ENCODE measurements around the gene RNF126.
"Not testable (repeated sequence)": the region's sequence is repeated elsewhere in the genome, so short reads cannot be mapped to it uniquely, and the experiment has no call there.

Gene RNF126

DNA sequence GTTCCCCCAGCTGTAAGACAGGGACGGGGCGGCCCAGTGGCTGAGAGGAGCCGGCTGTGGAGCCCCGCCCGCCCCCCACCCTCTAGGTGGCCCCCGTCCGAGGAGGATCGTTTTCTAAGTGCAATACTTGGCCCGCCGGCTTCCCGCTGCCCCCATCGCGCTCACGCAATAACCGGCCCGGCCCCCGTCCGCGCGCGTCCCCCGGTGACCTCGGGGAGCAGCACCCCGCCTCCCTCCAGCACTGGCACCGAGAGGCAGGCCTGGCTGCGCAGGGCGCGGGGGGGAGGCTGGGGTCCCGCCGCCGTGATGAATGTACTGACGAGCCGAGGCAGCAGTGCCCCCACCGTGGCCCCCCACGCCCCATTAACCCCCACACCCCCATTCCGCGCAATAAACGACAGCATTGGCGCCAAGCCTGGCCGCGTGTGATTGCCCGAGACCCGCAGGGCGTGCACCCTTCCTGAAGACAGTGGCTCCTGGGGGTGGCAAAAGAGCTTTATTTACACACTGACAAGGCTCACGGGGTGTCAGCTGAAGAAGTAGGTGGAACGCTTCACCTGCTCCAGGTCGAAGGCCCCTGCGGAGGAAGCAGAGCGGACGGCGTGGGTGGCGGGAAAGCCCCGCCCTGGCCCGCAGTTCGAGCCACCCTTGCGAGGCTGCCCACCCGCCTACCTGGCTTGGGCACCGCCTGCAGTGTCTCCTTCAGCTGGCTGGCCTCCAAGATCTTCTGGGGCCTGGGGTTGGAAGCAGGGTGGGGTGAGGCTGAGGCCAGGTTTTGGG is 46.1 kb downstream of the RNF126 start:
- TF ChIP-seq POLR2A (IDR thresholded peaks at IDR 0.05; ENCODE audit: low read depth, low read length) = no peak
- FAIRE-seq (no peak), DNase-seq (ENCODE audit: insufficient read length, low spot score) (no peak)

DNA sequence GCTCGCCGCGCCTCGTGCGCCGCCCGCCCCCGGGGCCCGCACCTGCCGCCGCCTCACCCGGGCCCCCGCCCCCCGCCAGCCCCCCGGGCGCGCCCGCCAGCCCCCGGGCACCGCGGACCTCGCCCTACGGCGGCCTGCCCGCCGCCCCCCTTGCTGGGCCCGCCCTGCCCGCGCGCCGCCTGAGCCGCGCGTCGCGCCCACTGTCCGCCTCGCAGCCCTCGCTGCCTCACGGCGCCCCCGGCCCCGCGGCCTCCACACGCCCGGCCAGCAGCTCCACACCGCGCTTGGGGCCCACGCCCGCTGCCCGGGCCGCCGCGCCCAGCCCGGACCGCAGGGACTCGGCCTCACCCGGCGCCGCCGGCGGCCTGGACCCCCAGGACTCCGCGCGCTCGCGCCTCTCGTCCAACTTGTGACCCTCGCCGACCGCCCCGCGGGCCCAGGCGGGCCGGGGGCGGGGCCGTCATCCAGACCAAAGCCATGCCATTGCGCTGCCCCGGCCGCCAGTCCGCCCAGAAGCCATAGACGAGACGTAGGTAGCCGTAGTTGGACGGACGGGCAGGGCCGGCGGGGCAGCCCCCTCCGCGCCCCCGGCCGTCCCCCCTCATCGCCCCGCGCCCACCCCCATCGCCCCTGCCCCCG is 46.8 kb downstream of the RNF126 start:
- DNase-seq (ENCODE audit: insufficient read length, low spot score) = no peak
- FAIRE-seq = no peak
- no peak for TF ChIP-seq POLR2A (IDR thresholded peaks at IDR 0.05; ENCODE audit: low read depth, low read length)

DNA sequence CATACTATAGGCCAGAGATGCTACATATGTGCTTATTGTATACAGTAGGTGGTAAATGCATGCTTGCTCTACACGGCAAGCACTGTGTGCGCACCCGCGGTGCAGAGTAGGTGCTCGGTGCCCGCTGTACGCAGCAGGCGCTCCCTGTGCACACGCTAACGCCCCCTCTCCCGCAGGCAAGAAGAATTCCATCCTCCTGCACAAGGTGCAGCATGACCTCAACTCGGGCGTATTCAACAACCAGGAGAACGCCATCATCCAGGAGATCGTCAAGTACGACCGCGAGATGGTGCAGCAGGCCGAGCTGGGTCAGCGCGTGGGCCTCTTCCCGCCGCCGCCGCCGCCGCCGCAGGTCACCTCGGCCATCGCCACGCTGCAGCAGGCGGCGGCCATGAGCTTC is 47.4 kb downstream of the RNF126 start:
- no peak for DNase-seq (ENCODE audit: insufficient read length, low spot score)
- FAIRE-seq = no peak
- no peak for TF ChIP-seq POLR2A (IDR thresholded peaks at IDR 0.05; ENCODE audit: low read depth, low read length)

DNA sequence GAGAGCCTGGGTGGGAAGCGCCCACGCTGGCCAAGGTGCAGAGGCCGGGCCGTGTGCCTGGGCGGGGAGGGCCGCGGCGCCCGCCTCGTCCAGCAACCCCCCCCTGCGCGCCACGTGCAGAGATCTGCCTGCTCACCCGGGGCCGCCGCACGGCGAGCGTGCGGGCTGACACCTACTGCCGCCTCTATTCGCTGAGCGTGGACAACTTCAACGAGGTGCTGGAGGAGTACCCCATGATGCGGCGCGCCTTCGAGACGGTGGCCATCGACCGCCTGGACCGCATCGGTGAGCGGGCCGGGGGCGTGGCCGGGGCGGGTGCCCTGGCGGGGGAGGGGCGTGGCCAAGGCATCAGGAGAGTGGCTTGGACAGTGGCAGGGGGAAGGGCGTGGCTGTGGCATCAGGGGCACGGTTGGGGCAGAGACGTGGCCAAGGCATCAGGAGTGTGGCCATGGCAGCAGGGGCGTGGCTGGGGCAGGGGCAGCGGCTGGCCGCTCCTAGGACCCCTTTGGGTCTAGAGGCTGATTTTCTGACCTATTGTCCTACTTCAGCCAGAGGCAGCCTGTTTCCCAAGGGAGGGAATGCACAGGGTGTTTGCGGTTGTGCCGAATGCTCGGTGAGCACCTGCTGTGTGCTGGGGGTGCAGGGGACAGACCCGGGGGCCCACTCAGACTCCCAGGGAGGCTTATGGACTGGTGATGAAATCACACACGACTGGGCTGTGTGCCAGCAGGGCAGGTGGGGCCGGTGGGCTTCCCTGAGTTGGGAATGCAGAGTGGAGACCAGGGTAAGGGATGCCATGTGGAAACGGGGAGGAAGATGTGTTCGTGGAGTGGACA is 49.1 kb downstream of the RNF126 start:
- no peak for FAIRE-seq
- TF ChIP-seq POLR2A (IDR thresholded peaks at IDR 0.05; ENCODE audit: low read depth, low read length) = no peak

DNA sequence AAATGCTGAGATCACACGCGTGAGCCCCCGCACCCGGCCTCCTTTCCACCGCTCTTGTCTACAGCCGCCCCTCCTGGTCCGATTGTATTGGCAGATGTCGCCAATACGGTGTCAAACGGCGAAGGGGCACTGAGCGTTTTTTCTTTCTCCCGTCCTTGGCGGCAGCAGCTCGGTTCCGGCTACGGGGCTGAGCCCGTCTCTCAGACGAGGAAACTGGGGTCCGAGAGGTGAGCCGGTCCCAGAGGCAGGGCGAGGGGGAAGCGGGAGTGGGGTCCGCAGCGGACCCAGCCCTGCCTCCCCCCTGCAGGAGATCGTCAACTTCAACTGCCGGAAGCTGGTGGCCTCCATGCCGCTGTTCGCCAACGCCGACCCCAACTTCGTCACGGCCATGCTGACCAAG is 50.1 kb downstream of the RNF126 start:
- FAIRE-seq = no peak
- DNase-seq (ENCODE audit: insufficient read length, low spot score) = no peak
- no peak for TF ChIP-seq POLR2A (IDR thresholded peaks at IDR 0.05; ENCODE audit: low read depth, low read length)

More for the DNA sequence above, 49.1 kb downstream of the RNF126 start:
- DNase-seq (ENCODE audit: insufficient read length, low spot score) = no peak

DNA sequence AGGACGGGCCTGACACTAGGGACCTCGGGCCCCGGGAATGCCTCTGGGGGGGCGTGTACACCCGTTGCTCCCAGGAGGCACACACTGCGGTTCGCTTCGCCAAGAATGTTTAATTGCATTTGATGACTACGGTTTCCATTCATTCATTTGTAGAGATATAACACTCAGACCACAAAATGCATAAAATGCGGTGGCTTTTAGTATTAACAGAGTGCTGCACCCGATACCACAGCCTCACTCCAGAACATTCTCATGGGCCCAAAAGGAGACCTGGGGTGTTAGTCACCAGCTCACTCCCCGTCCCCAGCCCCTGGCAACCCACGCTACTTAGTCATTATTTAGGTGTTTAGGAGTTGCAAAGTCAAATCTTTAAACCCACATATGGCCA is 51.5 kb downstream of the RNF126 start:
- peak; percentile 60 for FAIRE-seq
- no peak for TF ChIP-seq POLR2A (IDR thresholded peaks at IDR 0.05; ENCODE audit: low read depth, low read length)
- DNase-seq (ENCODE audit: insufficient read length, low spot score) = peak; percentile 95

DNA sequence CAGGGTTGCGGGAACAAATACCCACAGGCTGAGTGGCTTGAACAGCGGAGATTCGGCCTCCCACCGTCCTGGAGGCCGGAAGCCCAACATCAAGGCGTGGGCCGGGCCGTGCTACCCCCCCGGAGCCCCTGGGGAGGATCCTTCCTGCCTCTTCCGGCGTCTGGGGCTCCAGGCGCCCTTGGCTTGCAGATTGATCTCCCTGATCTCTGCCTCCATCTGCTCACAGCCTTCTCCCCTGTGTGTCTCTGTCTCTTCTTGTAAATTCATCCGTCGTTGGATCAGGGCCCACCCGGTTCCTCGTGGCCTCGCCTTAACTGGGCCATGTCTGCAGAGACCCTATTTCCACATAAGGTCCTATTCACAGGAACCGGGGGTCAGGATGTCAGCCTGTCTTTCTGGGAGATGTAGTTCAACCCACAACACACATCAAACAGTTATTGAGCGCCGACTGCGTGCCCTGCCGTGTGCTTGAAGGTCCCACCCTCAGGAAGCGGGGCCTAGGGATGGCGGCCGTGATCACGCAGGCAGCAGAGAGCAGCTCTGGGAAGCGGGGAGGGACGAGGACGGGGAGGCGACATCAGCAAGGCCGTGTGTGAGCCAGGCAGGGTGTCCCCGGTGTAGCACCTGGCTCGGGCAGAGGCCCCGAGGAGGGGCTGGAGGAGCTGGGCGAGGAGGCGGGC is 52.1 kb downstream of the RNF126 start:
- FAIRE-seq (peak; percentile 36), DNase-seq (ENCODE audit: insufficient read length, low spot score) (peak; percentile 91)
- TF ChIP-seq POLR2A (IDR thresholded peaks at IDR 0.05; ENCODE audit: low read depth, low read length) = peak; percentile 18; the same call in 1 of the 2 replicates

DNA sequence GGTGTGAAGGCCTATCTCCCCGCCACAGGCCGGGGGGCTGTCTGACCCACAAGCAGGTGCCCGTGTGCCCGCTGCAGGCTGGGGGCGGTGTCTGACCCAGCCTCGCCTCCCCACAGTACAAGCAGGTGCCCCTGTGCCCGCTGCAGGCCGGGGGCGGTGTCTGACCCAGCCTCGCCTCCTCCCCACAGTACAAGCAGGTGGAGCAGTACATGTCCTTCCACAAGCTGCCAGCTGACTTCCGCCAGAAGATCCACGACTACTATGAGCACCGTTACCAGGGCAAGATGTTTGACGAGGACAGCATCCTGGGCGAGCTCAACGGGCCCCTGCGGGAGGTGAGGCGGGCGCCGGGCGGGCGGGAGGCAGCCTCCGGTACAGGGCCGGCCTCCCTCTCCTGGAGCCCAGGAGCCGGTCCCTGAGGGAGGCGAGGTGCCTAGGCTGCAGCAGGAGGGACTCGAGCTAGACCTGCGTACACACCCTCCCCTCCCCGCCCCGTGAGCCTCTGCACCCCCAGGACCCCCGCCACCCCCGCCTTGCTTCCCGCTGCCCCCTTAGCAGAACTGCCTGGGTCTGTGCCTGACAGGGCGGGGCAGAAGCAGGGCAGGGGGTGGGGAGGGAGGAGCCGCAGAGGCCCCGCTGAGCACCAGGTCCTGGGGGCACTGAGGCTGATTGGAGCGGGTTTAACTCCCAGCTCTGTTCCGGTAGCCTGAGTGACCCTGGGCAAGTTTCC is 52.8 kb downstream of the RNF126 start:
- no peak for DNase-seq (ENCODE audit: insufficient read length, low spot score)
- TF ChIP-seq POLR2A (IDR thresholded peaks at IDR 0.05; ENCODE audit: low read depth, low read length) = no peak
- FAIRE-seq = no peak

DNA sequence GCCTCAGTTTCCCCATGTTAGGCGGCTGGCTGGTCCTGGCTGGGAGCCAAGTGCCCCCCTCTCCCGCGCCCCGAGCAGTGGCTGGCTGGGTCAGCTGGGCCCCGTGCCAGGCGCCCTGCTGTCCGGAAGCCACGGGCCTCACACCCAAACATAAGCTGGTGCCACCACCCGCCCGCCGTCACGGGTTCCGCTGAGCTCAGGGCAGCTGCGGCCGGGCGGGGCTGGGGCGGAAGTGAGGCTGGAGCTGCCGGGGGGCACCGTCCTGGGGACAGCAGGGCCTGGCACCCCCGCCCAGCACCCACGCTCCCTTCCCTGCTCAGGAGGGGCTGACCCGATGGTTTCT is 54.0 kb downstream of the RNF126 start:
- peak; percentile 83 for DNase-seq (ENCODE audit: insufficient read length, low spot score)
- no peak for TF ChIP-seq POLR2A (IDR thresholded peaks at IDR 0.05; ENCODE audit: low read depth, low read length)
- FAIRE-seq = no peak

DNA sequence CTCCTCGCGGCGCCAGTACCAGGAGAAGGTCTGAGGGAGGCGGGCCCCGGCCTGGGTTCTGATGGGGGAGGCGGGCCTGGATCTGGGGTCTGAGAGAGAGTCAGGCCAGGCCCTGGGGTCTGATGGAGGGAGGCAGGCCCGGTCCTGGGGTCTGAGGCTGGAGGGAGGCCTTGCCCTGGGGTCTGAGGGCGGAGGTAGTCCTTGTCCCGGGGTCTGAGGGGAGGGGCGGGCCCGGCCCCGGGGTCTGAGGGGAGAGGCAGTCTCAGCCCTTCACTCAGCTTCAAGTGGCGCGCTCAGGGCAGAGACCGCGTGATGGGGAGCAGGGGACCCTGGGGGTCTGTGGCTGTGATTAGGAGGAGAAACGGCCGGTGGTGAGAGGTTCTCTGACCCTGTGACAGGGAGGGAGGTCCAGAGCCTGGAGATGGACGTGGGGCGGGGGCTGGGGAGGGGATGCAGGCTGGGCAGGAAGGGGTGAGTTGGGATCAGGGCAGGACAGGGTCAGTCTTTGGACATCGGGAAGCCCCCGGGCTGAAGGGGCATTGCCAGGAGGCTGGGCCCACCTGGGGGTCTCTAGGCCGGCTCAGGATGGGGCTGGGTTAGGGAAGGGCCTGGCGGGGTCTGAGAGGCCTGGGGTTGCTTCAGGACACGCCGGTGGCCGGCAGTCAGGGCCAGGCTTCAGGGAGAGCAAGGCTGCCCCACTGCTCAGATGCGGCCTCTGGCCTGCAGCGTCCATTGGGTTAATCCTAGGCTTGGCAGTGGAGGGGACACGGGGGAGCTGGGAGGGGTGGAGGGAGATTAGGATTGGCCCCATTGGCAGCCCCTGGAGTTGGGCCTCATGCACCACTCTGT is 54.6 kb downstream of the RNF126 start:
- TF ChIP-seq POLR2A (IDR thresholded peaks at IDR 0.05; ENCODE audit: low read depth, low read length) = no peak
- DNase-seq (ENCODE audit: insufficient read length, low spot score) (no peak), FAIRE-seq (no peak)

DNA sequence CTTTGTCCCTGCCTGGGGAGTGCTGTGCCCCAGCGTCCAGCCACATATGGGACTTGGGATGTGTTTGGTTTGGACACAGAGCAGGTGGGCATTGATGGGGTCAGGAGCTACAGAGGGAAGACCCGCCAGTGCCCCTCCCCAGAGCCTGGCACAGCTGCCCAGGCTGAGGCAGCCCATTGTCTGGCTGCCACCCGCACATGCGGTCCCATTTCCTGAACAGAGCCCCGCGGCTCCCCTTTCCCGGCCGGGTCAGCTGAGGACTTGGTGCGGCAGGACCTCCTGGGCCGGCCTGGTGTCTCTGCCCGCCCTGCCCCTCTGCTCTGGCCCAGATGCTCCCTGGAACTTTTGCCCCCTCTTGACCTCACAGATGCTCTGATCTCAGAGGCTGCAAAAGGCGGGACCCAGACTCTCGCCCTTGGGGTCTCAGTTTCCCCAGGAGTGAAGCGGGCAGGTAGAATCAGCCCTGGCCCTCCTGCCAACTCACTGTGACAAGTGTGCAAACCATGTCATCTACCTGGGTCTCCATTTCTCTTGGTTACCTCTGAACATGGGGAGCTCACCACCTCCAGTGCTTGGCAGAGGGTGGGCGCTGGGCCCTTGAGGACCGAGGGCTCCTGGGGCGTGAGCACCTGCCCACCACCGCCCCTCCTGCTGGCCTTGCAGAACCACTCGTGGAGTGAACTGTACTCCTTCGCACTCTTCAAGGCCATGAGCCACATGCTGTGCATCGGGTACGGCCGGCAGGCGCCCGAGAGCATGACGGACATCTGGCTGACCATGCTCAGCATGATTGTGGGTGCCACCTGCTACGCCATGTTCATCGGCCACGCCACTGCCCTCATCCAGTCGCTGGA is 55.5 kb downstream of the RNF126 start:
- no peak for FAIRE-seq
- TF ChIP-seq POLR2A (IDR thresholded peaks at IDR 0.05; ENCODE audit: low read depth, low read length) = no peak
- no peak for DNase-seq (ENCODE audit: insufficient read length, low spot score)

DNA sequence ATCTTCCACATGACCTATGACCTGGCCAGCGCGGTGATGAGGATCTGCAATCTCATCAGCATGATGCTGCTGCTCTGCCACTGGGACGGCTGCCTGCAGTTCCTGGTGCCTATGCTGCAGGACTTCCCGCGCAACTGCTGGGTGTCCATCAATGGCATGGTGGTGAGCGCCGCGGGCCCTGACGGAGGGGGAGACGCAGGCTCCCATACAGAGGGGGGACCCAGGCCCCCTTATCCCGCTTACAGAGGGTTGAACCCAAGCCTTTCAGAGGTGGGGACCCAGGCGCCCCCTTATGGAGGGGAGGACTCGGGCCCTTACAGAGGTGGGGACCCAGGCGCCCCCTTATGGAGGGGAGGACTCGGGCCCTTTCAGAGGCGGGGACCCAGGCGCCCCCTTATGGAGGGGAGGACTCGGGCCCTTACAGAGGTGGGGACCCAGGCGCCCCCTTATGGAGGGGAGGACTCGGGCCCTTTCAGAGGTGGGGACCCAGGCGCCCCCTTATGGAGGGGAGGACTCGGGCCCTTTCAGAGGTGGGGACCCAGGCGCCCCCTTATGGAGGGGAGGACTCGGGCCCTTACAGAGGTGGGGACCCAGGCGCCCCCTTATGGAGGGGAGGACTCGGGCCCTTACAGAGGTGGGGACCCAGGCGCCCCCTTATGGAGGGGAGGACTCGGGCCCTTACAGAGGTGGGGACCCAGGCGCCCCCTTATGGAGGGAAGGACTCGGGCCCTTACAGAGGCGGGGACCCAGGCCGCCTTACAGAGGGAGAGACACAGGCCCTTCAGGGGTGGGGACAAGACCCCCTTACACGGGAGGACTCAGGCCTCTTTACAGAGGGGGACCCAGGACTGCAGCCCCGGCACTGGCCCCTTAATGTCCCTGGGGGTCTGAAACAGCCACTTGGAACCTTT is 57.7 kb downstream of the RNF126 start:
- not testable (repeated sequence) for DNase-seq (ENCODE audit: insufficient read length, low spot score); FAIRE-seq

Data from H54 (cell line).